Measurements from ENCODE around the gene SLC26A3. TPM values are rescaled to one million over a fixed set of nuclear protein-coding genes. Genes with fewer than 3 reads are reported as not detected.

The SLC26A3 gene
- total RNA-seq, 1 donor from 2014 or later = not detected

DNA sequence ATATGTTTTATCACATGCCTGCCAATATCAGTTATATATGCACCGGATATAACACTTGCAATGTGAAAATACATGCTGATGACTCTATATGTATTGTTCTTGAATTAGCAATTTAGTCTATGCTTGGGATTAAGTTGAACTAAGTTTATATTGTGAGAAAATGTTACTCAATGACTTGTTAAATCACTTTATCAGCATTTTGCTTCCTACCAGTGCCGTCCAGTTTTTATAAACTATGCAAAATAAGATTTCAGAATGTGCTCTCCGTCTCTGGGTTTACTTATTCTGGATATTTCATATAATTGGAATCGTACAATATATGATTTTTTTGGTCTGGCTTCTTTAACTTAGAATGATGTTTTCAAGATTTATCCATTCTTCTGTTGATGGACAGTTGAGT, 25.5 kb upstream of the SLC26A3 start:
- Mint-ChIP-seq H3K27me3 (ENCODE audit: low read depth) (peaks cover 39% of the 10 kb centered on the region), H3K9me3 (peaks cover 21% of the 10 kb centered on the region), H3K27ac (no peak overlapping the region), H3K4me1 (no peaks in the 10 kb centered on the region), H3K36me3 (no peaks in the 10 kb centered on the region), H3K4me3 (no peak overlapping the region)
- DNase-seq (ENCODE audit: low spot score in 2 of 2, unreplicated experiment in 2 of 2) = no peak
- TF ChIP-seq, protein P1, sequence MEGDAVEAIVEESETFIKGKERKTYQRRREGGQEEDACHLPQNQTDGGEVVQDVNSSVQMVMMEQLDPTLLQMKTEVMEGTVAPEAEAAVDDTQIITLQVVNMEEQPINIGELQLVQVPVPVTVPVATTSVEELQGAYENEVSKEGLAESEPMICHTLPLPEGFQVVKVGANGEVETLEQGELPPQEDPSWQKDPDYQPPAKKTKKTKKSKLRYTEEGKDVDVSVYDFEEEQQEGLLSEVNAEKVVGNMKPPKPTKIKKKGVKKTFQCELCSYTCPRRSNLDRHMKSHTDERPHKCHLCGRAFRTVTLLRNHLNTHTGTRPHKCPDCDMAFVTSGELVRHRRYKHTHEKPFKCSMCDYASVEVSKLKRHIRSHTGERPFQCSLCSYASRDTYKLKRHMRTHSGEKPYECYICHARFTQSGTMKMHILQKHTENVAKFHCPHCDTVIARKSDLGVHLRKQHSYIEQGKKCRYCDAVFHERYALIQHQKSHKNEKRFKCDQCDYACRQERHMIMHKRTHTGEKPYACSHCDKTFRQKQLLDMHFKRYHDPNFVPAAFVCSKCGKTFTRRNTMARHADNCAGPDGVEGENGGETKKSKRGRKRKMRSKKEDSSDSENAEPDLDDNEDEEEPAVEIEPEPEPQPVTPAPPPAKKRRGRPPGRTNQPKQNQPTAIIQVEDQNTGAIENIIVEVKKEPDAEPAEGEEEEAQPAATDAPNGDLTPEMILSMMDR (IDR thresholded peaks at IDR 0.05; ENCODE audit: unreplicated experiment) = no peak

DNA sequence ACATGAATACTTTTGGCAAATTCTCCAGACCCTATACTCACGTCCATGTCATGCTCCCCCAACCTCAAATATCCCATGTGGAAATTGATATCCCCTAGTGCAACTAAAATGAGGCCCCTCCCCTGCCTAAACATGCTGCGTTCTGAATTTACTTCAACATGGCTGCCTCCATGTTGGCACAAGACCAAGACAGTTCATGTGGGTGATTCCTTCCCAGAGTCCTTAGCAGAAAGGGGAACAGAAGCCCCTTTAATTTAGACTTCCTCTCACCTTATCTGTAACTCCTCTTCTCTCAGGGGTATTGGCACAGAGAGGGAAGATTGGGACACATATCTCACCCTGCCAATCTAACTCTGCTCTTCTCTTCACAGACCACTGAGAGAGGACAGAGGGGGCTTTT, 24.5 kb upstream of the SLC26A3 start:
- Mint-ChIP-seq H3K36me3 (no peaks in the 10 kb centered on the region), H3K9me3 (peaks cover 21% of the 10 kb centered on the region), H3K4me1 (no peaks in the 10 kb centered on the region), H3K27me3 (ENCODE audit: low read depth) (peaks cover 35% of the 10 kb centered on the region), H3K4me3 (no peak overlapping the region), H3K27ac (no peak overlapping the region)
- TF ChIP-seq, protein P1 (IDR thresholded peaks at IDR 0.05; ENCODE audit: unreplicated experiment) = no peak
- no peak for DNase-seq (ENCODE audit: low spot score in 2 of 2, unreplicated experiment in 2 of 2)

DNA sequence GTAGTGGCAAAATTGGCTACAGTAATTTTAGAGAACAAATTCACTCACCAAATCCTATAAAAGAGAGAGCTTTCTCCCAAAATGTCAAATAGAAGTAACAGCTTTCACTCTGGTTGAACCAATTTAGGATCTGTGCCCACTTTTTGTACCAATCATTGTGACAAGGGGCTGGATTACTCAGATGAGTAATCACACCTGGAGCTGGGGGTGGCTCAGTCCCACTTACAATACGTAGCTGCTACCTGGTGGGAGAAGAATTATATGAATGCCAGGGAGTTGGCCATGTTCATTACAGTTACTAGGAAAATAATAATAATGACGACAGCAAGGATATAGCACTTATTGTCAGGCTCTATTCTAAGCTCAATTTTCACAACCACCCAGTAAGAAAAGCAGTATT, 23.4 kb upstream of the SLC26A3 start:
- H3K27ac Mint-ChIP-seq = no peak overlapping the region

DNA sequence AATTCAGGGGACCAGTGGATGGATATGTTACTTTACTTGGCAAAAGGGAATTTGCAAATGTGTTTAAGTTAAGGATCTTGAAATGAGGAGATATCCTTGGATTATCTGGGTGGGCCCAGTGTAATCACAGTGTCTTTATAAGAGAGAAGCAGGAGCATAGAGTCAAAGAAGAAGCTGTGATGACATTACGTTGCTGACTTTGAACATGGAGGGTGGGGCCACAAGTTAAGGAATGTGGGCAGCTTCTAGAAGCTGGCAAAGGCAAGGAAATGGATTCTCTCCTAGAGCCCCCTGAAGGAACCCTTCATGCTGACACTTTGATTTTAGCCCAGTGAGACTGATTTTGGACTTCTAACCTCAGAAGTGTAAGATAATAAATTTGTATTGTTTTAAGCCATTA, 21.8 kb upstream of the SLC26A3 start:
- no peak for DNase-seq (ENCODE audit: low spot score in 2 of 2, unreplicated experiment in 2 of 2)
- TF ChIP-seq, protein P1 (IDR thresholded peaks at IDR 0.05; ENCODE audit: unreplicated experiment) = no peak
- Mint-ChIP-seq H3K4me1 (no peaks in the 10 kb centered on the region), H3K27ac (no peak overlapping the region), H3K9me3 (peaks cover 10% of the 10 kb centered on the region), H3K27me3 (ENCODE audit: low read depth) (peaks cover 36% of the 10 kb centered on the region), H3K4me3 (no peak overlapping the region), H3K36me3 (no peaks in the 10 kb centered on the region)

More for the DNA sequence above, 23.4 kb upstream of the SLC26A3 start:
- TF ChIP-seq, protein P1 (IDR thresholded peaks at IDR 0.05; ENCODE audit: unreplicated experiment) = no peak
- Mint-ChIP-seq H3K27me3 (ENCODE audit: low read depth) (peaks cover 32% of the 10 kb centered on the region), H3K9me3 (peaks cover 15% of the 10 kb centered on the region), H3K4me1 (no peaks in the 10 kb centered on the region), H3K36me3 (no peaks in the 10 kb centered on the region), H3K4me3 (no peak overlapping the region)
- no peak for DNase-seq (ENCODE audit: low spot score in 2 of 2, unreplicated experiment in 2 of 2)

DNA sequence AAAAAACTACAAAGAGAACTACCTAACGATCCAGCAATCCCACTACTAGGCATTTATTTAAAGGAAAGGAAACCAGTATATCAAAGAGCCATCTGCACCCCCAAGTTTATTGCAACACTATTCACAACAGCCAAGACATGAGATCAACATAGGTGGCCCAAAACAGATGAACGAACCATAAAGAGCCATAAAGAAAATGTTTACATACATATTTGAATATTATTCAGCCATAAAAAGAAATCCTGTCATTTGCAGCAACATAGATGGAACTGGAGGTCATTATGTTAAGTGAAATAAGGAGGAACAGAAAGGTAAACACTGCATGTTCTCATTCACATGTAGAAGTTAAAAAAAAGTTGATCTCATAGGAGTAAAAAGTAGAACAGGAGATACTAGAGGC, 15.6 kb upstream of the SLC26A3 start:
- Mint-ChIP-seq H3K27me3 (ENCODE audit: low read depth) (peaks cover 27% of the 10 kb centered on the region), H3K4me1 (peaks cover 10% of the 10 kb centered on the region)

More for the DNA sequence above, 15.6 kb upstream of the SLC26A3 start:
- TF ChIP-seq, protein P1 (IDR thresholded peaks at IDR 0.05; ENCODE audit: unreplicated experiment) = no peak
- Mint-ChIP-seq H3K27ac (no peak overlapping the region), H3K4me3 (no peak overlapping the region), H3K36me3 (no peaks in the 10 kb centered on the region), H3K9me3 (no peaks in the 10 kb centered on the region)
- DNase-seq (ENCODE audit: low spot score in 2 of 2, unreplicated experiment in 2 of 2) = no peak
